Measurements from ENCODE around the gene DPYSL4. TPM values are rescaled to one million over a fixed set of nuclear protein-coding genes. Genes with fewer than 3 reads are reported as not detected.

The DPYSL4 gene
- total RNA-seq, 1 experiment from 2014 or later = 22.4 TPM

GRCh38 chr10:132241086-132241485 is 54.3 kb downstream of the DPYSL4 start:
- no peak for DNase-seq (ENCODE audit: low read depth)

- DNase-seq (ENCODE audit: low read depth) = no peak
Observed at GRCh38 chr10:132241496-132241895, 54.7 kb downstream of the DPYSL4 start.

GRCh38 chr10:132242103-132242840 is 55.5 kb downstream of the DPYSL4 start:
- DNase-seq (ENCODE audit: low read depth) = no peak

- DNase-seq (ENCODE audit: low read depth) = no peak
Observed at GRCh38 chr10:132243141-132243540, 56.4 kb downstream of the DPYSL4 start.

- no peak for DNase-seq (ENCODE audit: low read depth)
Observed at GRCh38 chr10:132243626-132244025, 56.9 kb downstream of the DPYSL4 start.

- DNase-seq (ENCODE audit: low read depth) = no peak
Observed at GRCh38 chr10:132245056-132245455, 58.3 kb downstream of the DPYSL4 start.

- DNase-seq (ENCODE audit: low read depth) = no peak
Observed at GRCh38 chr10:132246296-132246695, 59.5 kb downstream of the DPYSL4 start.

- DNase-seq (ENCODE audit: low read depth) = peak; percentile 66
Observed at GRCh38 chr10:132247943-132248342, 61.2 kb downstream of the DPYSL4 start.

- DNase-seq (ENCODE audit: low read depth) = peak; percentile 10
Observed at GRCh38 chr10:132248455-132249225, 61.9 kb downstream of the DPYSL4 start.

- DNase-seq (ENCODE audit: low read depth) = no peak
Observed at GRCh38 chr10:132249226-132249724, 62.5 kb downstream of the DPYSL4 start.

- DNase-seq (ENCODE audit: low read depth) = no peak
Observed at GRCh38 chr10:132249824-132250375, 63.2 kb downstream of the DPYSL4 start.

- no peak for DNase-seq (ENCODE audit: low read depth)
Observed at GRCh38 chr10:132250481-132251475, 64.0 kb downstream of the DPYSL4 start.

- no peak for DNase-seq (ENCODE audit: low read depth)
Observed at GRCh38 chr10:132251928-132252327, 65.2 kb downstream of the DPYSL4 start.

GRCh38 chr10:132252412-132252811 is 65.7 kb downstream of the DPYSL4 start:
- no peak for DNase-seq (ENCODE audit: low read depth)

- no peak for DNase-seq (ENCODE audit: low read depth)
Observed at GRCh38 chr10:132253092-132253687, 66.4 kb downstream of the DPYSL4 start.

- no peak for DNase-seq (ENCODE audit: low read depth)
Observed at GRCh38 chr10:132254841-132255240, 68.1 kb downstream of the DPYSL4 start.
